Vagina (tissue), 2 donors: ENCODE results near the gene RNF144A. TPM values are rescaled to one million over a fixed set of nuclear protein-coding genes. Genes with fewer than 3 reads are reported as not detected.

Experiments
- DNase-seq, 2 donors: peaks; one replicate each; pipeline ENCODE4 v3.0.0-alpha.2; 2017; ENCODE audit errors: extremely low spot score in 2 of 2
- H3K27ac ChIP-seq: fragments of 200-600 bp; sonication (generic); one replicate; pipeline ENCODE4 v1.5.1; 2019
- H3K27me3 ChIP-seq: fragments of 200-600 bp; sonication (generic); one replicate; pipeline ENCODE4 v1.5.1; 2019
- H3K36me3 ChIP-seq, 2 donors: fragments of 200-600 bp; sonication (generic); one replicate each; pipeline ENCODE4 v1.5.1; 2017 to 2019
- H3K4me1 ChIP-seq: fragments of 200-600 bp; sonication (generic); one replicate; pipeline ENCODE4 v1.5.1; 2019
- H3K4me3 ChIP-seq, 2 donors: fragments of 200-600 bp; sonication (generic); 1 replicate in 1 of 2; 2 replicates in 1 of 2; pipeline ENCODE4 v1.5.1; 2016 to 2019
- H3K9me3 ChIP-seq: fragments of 200-600 bp; sonication (generic); one replicate; pipeline ENCODE4 v1.5.1; 2019
- CTCF ChIP-seq, 3 experiments: fragments of 450-650 bp in 2 of 3; fragments of 200-600 bp in 1 of 3; sonication (generic) in 1 of 3; IDR thresholded peaks; one replicate each; pipeline ENCODE4 v1.5.1; 2017 to 2019; ENCODE audit warnings: antibody characterized with exemption in 3 of 3, mild to moderate bottlenecking in 2 of 3, moderate library complexity in 2 of 3
- POLR2A ChIP-seq, 2 donors: fragments of 450-650 bp; IDR thresholded peaks; one replicate each; pipeline ENCODE4 v1.6.1; 2017; ENCODE audit warnings: antibody characterized with exemption in 2 of 2, mild to moderate bottlenecking in 2 of 2, moderate library complexity in 2 of 2
- POLR2AphosphoS5 ChIP-seq, 2 donors: sonication (generic); formaldehyde crosslinking; IDR thresholded peaks; one replicate each; pipeline ENCODE4 v1.9.0; 2017; ENCODE audit warnings: antibody characterized with exemption in 2 of 2, mild to moderate bottlenecking in 2 of 2, low read depth in 1 of 2; ENCODE audit not compliant: insufficient read depth in 1 of 2
- intact Hi-C: fragments of 100-400 bp; cut with DNase I; formaldehyde crosslinking; loops from one replicate; pipeline ENCODE4 v1.15.1; 2023
- total RNA-seq: library from RNA; depleted of rRNA; stranded (reverse); fragments of >200 nt; gene quantifications from one replicate; pipeline ENCODE4 v1.2.3, GENCODE V29; 2016

Gene RNF144A
- total RNA-seq, 1 donor from 2014 or later = 17.2 TPM

- H3K9me3 ChIP-seq = no peaks in the 10 kb centered on the region
- H3K27me3 ChIP-seq = no peaks in the 10 kb centered on the region
- TF ChIP-seq POLR2A (IDR thresholded peaks at IDR 0.05) (no peak), POLR2AphosphoS5 (IDR thresholded peaks at IDR 0.05; ENCODE audit: insufficient read depth in 1 of 2, low read depth in 1 of 2) (no peak), CTCF (IDR thresholded peaks at IDR 0.05) (no peak)
- no peak for DNase-seq
- intact Hi-C loops = no loop called here
- H3K4me1 ChIP-seq = peaks cover 73% of the 10 kb centered on the region
- H3K4me3 ChIP-seq = no peak overlapping the region
- H3K36me3 ChIP-seq = peaks cover 0 to 5% of the 10 kb centered on the region in 2 donors
- peak overlapping the region; percentile 80 for H3K27ac ChIP-seq
These were observed 99.5 kb downstream of the RNF144A start for GRCh38 chr2:7016601-7017211.

DNA sequence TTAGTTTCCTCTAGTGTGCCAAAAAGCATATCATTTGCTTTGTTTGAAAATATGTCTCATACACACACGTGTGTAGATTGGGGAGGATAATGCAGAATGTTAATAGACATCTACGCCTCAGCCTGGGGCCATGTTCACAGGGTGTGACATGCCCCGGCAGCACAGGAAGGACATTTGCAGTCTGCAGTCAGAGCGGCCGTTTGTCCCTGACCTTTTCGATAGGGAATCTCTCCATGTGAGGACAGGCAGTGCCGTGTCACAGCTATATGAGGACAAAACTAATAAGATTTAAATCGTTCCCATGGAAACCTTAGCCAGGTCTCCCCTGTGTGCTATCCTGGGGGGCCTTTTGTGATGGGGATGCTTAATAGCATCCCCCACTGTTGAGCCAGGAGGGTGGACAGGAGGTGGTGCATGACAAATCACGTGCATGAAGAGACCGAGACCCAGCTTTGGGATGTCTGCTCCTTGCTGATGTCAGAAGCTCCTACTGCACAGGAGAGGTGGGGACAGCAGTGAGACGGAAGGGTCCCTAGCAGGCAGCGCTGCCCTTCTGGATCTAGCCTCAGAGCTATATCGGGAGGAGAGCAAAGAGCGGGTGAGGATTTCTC, 100.6 kb downstream of the RNF144A start:
- H3K4me1 ChIP-seq = peaks cover 67% of the 10 kb centered on the region
- peak overlapping the region; percentile 80 for H3K27ac ChIP-seq
- TF ChIP-seq POLR2A (IDR thresholded peaks at IDR 0.05) (no peak), POLR2AphosphoS5 (IDR thresholded peaks at IDR 0.05; ENCODE audit: insufficient read depth in 1 of 2, low read depth in 1 of 2) (no peak)
- H3K27me3 ChIP-seq = no peaks in the 10 kb centered on the region
- no peaks in the 10 kb centered on the region for H3K9me3 ChIP-seq
- no peak for DNase-seq
- H3K36me3 ChIP-seq = peaks cover 0 to 5% of the 10 kb centered on the region in 2 donors
- intact Hi-C loops = no loop called here
- no peak overlapping the region for H3K4me3 ChIP-seq

GRCh38 chr2:7018282-7018701, 101.1 kb downstream of the RNF144A start:
- Histone ChIP-seq H3K27ac (peak overlapping the region; percentile 80), H3K36me3 (peaks cover 0 to 5% of the 10 kb centered on the region in 2 donors), H3K4me1 (peaks cover 66% of the 10 kb centered on the region), H3K4me3 (no peak overlapping the region), H3K9me3 (no peaks in the 10 kb centered on the region), H3K27me3 (no peaks in the 10 kb centered on the region)
- DNase-seq = no peak
- intact Hi-C loops = no loop called here
- TF ChIP-seq POLR2A (IDR thresholded peaks at IDR 0.05) (no peak), POLR2AphosphoS5 (IDR thresholded peaks at IDR 0.05; ENCODE audit: insufficient read depth in 1 of 2, low read depth in 1 of 2) (peak in 1 of 2 donors; percentile 46)

DNA sequence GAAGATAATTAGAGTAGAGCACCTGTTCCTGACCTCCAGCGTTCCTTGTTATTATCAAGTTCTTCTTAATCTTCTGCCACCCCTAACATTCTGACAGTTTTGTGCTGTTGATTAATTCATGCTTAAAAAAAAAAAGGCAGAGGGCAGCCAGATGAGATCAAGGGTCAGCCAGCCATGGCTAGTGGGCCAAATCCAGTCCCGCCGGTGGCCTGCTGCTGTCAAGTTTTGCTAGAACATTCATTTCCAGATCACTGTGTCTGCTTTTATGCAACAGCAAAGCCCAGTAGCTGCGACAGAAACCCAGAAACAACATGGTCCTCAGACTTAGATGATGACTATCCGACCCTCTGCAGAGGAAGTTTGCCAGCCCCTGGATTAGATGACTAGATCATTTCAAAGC, 101.6 kb downstream of the RNF144A start:
- no peak for TF ChIP-seq POLR2AphosphoS5 (IDR thresholded peaks at IDR 0.05; ENCODE audit: insufficient read depth in 1 of 2, low read depth in 1 of 2)
- TF ChIP-seq POLR2A (IDR thresholded peaks at IDR 0.05) = no peak
- no peak for TF ChIP-seq CTCF (IDR thresholded peaks at IDR 0.05)
- Histone ChIP-seq H3K4me1 (peaks cover 63% of the 10 kb centered on the region), H3K27ac (peak overlapping the region; percentile 80), H3K9me3 (no peaks in the 10 kb centered on the region), H3K4me3 (no peak overlapping the region), H3K27me3 (no peaks in the 10 kb centered on the region), H3K36me3 (peaks cover 0 to 5% of the 10 kb centered on the region in 2 donors)
- no peak for DNase-seq
- intact Hi-C loops = no loop called here

GRCh38 chr2:7019191-7019590, 102.0 kb downstream of the RNF144A start:
- Histone ChIP-seq H3K4me3 (no peak overlapping the region), H3K27ac (peak overlapping the region; percentile 0), H3K27me3 (no peaks in the 10 kb centered on the region), H3K4me1 (peaks cover 63% of the 10 kb centered on the region), H3K36me3 (peaks cover 0 to 6% of the 10 kb centered on the region in 2 donors), H3K9me3 (no peaks in the 10 kb centered on the region)
- intact Hi-C loops = no loop called here
- no peak for DNase-seq
- TF ChIP-seq POLR2A (IDR thresholded peaks at IDR 0.05) (no peak), POLR2AphosphoS5 (IDR thresholded peaks at IDR 0.05; ENCODE audit: insufficient read depth in 1 of 2, low read depth in 1 of 2) (no peak), CTCF (IDR thresholded peaks at IDR 0.05) (no peak)

DNA sequence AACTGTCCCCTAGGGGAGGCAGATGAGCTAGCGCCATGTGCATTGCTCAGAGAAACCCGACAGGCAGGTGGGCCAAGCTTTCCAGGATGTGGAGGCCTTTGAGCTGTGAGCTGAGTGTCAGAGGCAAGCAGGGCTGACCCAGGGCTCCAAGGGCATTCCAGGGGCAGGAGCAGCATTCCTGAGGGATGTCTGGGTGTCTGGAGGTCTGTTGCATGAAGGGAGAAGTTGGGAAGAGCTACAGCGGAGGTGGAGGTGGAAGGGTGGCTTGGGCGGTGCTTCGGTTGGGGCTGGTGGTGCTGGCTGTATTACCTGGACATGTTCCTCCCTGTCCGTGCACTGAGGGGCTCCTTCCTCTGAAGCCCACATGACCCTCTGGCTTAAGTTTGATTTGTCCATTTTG, 102.8 kb downstream of the RNF144A start:
- no peaks in the 10 kb centered on the region for H3K27me3 ChIP-seq
- H3K27ac ChIP-seq = peak overlapping the region; percentile 0
- no peak for TF ChIP-seq CTCF (IDR thresholded peaks at IDR 0.05)
- TF ChIP-seq POLR2AphosphoS5 (IDR thresholded peaks at IDR 0.05; ENCODE audit: insufficient read depth in 1 of 2, low read depth in 1 of 2) = no peak
- TF ChIP-seq POLR2A (IDR thresholded peaks at IDR 0.05) = no peak
- no peak for DNase-seq
- H3K4me1 ChIP-seq = peaks cover 59% of the 10 kb centered on the region
- H3K4me3 ChIP-seq = no peak overlapping the region
- intact Hi-C loops = no loop called here
- no peaks in the 10 kb centered on the region for H3K9me3 ChIP-seq
- H3K36me3 ChIP-seq = peaks cover 0 to 14% of the 10 kb centered on the region in 2 donors
